HG03159 (cell line): Measurements from ENCODE around the gene DNMT3A.

ENCODE experiments used
- ATAC-seq: cut with Tn5 transposase; IDR thresholded peaks from one replicate; pipeline ENCODE4 v1.9.1; 2021; ENCODE audit warnings: mild to moderate bottlenecking, moderate library complexity; ENCODE audit not compliant: unreplicated experiment

DNMT3A gene

GRCh38 chr2:25328152-25329085 is 13.3 kb downstream of the DNMT3A start:
- no peak for ATAC-seq

- ATAC-seq: no peak
These were observed 15.3 kb downstream of the DNMT3A start for GRCh38 chr2:25326326-25327013.

DNA sequence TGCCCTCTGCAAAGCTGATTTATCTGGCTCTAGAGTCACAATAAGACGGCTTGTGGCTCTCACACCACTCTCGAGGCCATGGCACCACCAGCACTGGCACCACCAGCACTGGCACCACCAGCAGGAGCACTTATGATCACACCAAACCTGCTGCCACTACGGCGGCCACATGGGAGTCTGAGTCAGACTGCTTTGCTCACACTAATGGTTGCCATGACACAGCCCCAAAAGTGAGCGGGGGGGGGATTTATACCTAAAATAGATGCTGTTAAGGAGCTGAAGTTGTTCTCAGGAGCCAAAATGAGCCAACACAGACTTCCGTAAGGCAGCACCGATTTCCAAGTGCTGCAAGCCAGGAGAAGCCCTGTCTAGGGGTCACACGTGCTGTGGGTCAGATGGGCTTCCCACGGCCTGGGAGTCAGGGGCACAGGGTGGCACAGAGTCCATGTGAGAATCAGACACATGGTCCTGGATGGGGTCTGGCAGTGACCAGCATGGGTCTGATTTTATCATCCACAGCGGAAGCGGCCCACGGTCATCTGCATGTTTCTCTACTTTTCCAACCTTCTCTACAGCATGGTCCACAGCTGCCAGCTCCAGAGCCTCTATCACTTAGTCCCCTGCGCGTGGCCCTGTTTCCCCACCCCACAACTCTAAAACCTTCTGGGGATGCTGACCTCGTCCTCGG is 16.7 kb downstream of the DNMT3A start:
- no peak for ATAC-seq

DNA sequence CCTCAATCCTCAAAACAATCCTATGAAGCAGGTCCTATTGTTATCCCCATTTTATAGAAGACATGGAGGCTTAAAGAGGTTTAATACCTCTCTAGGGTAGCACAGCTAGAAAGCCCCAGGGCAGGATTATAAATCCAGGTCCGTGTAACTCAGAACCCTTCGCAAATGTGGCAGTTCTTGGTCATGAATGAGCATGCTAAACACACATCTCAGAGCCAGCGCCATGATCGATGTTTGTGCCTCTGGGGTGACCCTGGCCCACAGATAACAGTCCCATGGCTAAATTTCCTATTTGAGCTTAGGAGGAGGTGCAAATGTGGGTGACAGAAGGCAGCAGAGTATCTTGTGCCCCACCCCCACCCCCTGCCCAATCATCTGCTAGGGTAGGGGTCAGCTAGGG is 17.5 kb downstream of the DNMT3A start:
- ATAC-seq: no peak

DNA sequence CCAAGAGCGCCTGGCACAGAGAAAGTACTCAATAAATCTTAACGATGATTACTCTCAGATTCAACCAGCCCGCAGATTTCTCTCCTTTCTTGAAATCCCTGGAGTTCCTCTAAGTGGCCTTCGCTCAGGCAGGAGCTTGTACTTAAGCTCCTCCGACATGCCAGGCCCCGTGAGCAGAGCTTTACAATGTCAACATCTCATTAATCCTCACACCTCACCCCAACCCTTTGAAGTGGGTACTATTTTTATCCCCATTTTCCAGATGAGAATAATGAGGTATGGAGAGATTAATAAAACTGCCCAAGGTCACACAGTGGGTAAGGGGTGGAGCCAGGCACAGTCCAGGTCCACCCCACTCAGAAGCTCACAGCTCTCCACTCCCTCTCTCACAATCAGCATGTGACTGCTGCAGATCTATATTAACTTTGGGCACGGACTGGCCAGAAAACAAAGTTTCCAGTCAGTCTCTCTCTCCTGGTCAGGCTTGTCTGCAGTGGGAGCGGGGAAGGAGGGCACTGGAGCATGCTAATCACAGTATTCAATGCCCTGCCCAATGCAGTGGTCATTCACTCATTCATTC is 18.0 kb downstream of the DNMT3A start:
- ATAC-seq: no peak

GRCh38 chr2:25323042-25323514 is 18.6 kb downstream of the DNMT3A start:
- ATAC-seq: no peak

DNA sequence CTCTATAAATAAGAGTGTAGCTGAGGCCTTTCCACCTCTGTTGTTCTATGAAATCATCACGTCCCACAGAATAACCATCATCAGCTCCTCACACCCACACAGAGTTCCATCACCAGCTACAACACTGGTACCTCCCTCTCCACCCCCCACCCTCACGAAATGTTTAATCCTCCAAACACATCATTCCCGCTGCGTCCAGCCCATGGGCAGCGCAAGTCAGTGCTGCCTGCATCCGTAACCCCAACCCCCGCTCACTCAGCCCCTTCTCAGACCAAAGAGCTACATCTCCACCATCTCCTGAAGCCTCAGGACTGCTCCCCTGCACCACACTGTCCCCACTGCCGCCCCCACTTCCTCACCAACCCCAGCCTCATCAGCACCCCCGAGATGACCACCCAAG is 19.4 kb downstream of the DNMT3A start:
- no peak for ATAC-seq

DNA sequence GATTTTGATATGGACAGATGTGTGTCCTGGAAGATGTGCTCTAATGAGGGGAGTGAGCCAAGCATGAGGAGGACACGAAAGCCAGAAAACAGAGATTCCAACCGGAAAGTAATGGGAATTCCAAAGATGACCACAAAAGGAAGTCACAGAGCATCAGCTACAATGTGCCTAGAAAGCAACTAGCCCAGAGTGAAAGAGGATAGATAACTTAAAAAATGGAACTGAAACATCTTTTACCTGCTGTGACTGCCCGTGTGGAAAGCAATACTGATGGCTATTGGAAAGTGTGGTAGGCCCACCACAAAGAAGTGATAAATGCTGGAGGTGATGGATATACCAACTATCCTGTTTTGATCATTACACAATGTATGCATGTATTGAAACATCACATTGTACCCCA is 21.6 kb downstream of the DNMT3A start:
- peak; percentile 78 for ATAC-seq

GRCh38 chr2:25316101-25316500 is 25.6 kb downstream of the DNMT3A start:
- ATAC-seq: no peak

DNA sequence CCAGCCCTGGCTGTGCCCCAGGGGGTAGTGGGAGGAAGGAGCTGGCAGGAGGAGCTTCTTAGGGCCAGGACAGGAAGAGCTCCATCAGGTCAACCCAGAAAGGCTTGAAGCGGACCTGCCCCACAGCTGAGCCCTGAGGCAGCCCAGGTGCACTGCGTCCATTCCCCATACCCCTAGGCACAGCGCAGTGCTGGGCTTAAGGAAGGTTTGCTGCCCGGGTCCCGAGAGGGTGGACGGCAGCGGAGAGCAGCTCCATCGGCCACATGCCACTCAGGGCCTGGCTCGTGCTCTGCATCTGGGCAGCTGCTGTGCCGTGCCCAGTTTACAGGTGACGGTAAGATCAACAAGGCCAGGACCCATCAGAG is 26.4 kb downstream of the DNMT3A start:
- no peak for ATAC-seq

DNA sequence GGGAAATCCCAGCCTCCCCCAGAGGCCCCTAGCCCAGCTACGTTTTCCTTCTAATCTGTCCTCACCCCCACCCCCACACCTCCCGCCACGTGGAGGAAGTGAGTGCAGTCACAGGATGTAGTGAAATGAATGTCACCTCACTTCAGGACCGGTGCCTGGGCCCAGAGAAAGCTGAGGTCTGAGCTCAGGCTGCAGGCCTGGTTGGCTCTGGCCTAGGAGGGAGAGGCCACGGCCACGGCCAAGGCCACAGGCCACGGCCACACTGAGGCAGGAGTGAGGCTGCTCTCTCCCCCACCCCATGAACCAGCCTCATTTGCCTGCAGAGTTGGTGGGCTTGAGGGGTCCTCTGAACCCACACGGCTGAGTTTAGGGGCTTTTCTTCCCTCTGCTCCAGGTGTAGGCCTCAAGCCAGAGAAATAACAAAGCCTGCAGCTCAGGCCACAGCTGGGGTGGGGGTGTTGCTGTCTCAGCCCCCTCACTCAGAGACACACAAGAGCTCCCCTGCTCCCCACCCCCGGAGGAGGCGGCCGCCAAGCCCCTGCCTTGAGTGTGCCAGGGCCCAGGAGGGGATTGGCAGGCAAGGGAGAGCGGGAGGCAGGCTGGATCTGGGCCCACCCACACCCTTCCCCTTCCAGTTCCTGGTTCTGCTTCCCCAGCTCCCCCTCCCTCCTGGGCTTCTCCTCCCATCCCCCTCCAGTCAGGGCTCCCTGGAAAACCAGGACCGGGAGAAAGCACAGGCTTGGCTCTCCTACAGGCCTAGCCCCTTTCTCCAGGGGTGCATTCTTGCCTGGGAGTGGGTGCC is 27.0 kb downstream of the DNMT3A start:
- peak; percentile 78 for ATAC-seq

DNA sequence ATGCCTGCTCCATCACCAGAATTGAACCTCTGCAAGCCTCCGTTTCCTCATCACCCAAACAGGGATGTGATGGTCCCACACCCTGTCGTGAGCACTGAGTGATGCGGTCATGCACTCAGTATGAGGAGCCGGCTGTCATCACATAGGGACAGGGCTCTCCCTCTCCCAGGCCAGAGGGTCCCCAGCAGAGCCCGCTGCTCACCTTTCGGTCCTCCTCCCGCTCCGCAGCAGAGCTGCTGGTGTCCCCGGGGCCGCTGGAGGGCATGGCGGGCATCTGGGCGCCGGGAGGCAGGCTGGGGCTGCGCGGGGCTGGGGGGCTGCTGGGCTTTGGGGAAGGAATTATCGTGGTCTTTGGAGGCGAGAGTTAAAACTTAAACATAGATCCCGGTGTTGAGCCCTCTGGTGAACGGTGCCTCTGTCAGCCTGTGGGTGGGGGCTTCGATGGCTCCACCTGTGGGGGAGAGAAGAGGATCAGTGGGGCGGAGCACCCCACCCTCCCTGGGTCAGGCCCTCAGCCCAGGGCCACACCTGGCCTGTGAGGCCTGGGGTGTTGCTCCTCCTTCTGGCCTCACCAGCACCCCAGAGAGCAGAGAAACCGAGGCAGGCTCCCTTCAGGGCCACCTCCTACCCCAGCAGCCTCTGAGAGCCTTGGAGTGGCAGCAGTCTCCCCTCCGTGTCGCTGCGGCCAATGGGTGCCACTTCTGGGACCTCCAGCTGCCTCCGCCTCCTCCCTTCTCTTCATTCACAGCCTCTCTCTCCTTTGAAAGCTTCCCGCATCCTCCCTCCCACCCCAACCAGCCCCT is 27.8 kb downstream of the DNMT3A start:
- no peak for ATAC-seq

DNA sequence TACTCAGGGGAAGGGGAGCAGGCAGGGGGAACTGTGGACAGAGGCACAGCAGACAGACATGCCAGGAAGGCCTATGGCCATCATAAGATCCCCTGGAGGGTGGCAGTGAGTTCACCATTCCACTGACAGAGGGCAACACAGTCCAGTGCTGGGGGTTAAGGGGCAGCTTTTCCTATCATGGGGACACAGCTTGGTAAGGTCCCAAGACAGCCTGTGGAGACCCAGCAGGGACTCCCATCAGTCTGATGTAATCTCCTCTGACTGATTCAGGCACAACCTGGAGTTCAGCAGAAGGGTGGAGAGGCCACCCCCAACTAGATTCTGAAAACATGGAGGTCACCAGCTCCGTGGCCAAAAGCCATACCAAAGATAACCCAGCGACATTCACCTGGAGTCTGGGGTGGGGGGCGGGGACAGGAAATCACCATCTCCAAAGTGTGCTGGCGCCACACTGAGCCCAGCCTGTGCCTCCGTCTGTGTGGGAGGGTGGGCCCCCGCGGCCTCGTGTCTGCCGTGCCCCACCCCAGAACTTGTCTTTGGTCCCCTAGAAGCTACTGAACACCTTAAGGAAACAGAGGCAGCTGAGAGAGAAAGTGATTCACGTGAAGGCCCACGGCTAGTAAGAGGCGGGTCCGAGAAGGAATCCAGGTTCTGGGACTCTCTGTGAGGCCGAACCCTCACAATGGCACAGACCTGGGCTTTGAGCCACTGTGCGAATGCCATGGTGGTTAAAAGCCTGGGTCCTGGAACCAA is 28.6 kb downstream of the DNMT3A start:
- no peak for ATAC-seq

DNA sequence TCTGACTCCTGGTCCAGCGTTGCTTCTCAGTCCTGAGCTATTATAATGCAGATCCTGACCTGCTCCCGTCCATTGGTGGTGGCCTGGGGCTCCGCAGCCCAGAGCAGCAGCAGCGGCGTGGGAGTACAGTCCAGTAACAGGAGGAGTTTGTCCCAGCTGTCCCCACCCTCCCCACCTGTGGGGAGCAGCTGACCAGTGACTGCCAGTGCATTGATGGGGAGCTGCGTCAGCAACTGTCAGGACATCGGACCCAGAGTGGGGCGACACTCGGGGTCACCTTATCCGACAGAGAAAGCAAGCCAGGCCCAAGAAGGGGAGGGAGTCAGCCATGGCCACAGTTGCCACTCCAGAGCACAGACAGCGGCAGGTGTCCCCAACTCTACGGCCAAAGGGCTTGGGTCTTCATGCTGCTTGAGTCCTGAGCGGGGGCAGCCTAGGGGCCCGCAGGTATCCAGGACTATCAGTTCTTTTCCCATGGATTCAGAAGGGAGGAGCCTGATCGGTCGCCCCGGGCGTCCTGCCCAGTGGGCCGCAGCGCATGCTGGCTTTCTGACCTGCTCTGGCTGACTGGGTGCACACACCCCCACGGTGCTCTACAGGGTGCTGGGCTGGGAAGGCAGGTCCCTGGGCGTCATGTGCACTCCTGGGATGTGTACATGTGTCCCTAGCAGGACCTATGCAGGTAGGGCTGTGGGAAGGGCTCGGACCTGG is 29.7 kb downstream of the DNMT3A start:
- no peak for ATAC-seq

DNA sequence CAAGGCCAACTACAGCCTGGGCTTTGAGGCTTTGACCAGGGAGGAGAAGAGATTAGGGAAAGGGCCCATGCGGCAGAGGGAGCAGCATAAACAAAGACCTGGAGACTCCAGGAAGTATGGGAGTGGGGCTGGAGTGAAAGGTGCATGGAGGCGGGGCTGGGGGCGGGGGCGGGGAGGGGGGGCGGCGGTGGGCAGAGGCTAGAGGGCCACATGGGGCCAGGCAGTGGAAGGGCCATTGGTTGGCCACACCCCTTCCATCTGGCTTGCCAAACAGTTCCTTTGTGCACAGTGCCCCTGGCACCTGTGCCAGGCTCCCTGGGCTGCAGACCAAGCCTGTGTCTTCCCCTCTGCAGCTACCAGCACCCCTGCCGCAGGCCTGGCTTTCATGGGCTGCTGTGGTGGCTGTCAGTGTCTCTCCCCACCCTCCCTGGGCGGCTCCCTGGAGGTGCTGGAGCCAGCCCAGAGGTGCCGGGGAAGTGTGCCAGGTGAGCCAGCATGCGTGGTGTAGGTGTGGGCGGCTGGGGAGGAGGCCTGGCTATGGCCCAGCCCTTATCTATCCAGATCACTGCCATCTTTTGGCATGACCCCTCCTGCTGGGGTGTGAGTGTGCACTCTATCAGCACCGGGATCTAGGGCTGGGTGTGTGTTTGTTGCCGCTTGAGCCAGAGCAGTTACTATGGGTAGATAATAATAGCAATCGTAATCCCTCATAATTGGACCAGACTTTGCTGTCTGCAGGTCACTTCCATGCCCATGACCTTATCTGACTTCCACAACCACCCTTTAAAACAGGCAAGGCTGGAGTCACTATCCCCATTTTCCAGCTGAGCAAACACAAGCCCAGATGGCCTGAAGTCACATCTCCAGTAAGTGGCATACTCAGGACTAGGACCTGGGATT is 30.5 kb downstream of the DNMT3A start:
- no peak for ATAC-seq

- ATAC-seq: no peak
These were observed 31.1 kb downstream of the DNMT3A start for GRCh38 chr2:25310709-25310964.

GRCh38 chr2:25309402-25309801 is 32.3 kb downstream of the DNMT3A start:
- ATAC-seq: no peak

GRCh38 chr2:25308599-25308998 is 33.1 kb downstream of the DNMT3A start:
- ATAC-seq: no peak
